Left lung (tissue), 10 donors: ENCODE measurements around the gene MAGEB6B. TPM values are rescaled to one million over a fixed set of nuclear protein-coding genes. Genes with fewer than 3 reads are reported as not detected.

Experiments used
- ATAC-seq: fragments of 200-7000 bp; cut with Tn5 transposase; one replicate; pipeline ENCODE4 v1.9.1; 2020; ENCODE audit warnings: moderate library complexity
- DNase-seq, 4 donors: peaks; one replicate each; pipeline ENCODE4 v3.0.0-alpha.2; 2013 to 2020
- H3K27ac ChIP-seq, 2 donors: fragments of 200-600 bp; sonication (generic) in 1 of 2; one replicate each; pipeline versions ENCODE4 v1.5.0 to v1.8.0; 2020 to 2021
- H3K27me3 ChIP-seq, 2 donors: fragments of 200-600 bp; sonication (generic) in 1 of 2; one replicate each; pipeline versions ENCODE4 v1.5.0 to v1.8.0; 2020 to 2021
- H3K36me3 ChIP-seq, 2 donors: fragments of 200-600 bp; sonication (generic) in 1 of 2; one replicate each; pipeline versions ENCODE4 v1.5.0 to v1.8.0; 2020 to 2021
- H3K4me1 ChIP-seq, 2 donors: fragments of 200-600 bp; one replicate each; pipeline ENCODE4 v1.8.0; 2021
- H3K4me3 ChIP-seq, 2 donors: fragments of 200-600 bp; sonication (generic) in 1 of 2; one replicate each; pipeline versions ENCODE4 v1.5.0 to v1.8.0; 2020 to 2021; ENCODE audit warnings: mild to moderate bottlenecking in 1 of 2
- H3K9me3 ChIP-seq, 2 donors: fragments of 200-600 bp; sonication (generic) in 1 of 2; one replicate each; pipeline versions ENCODE4 v1.5.0 to v1.8.0; 2020 to 2021
- CTCF ChIP-seq, 2 donors: fragments of 200-600 bp; sonication (generic) in 1 of 2; IDR thresholded peaks; one replicate each; pipeline versions ENCODE4 v1.5.0 to v1.8.0; 2021; ENCODE audit warnings: antibody characterized with exemption in 2 of 2
- intact Hi-C, 2 donors: fragments of 100-400 bp; cut with DNase I; formaldehyde crosslinking; loops; one replicate each; pipeline versions ENCODE4 v1.11.2 to v1.14.2; 2022
- polyA plus RNA-seq, 6 donors: library from polyadenylated mRNA; unstranded; fragments of 120-200 nt; gene quantifications; one replicate each; pipeline ENCODE4 v1.2.1, GENCODE V29; 2013; ENCODE audit not compliant: insufficient read length in 6 of 6
- total RNA-seq, 2 donors: library from RNA; stranded (reverse); fragmentation: NEBNext Ultra II Directional; extraction: Animal tissue kit (Norgen Biotek cat#: 25700); gene quantifications; one replicate each; pipeline ENCODE4 v1.2.1, GENCODE V29; 2021
- donor health status: DM: no; HTN: yes; CAD: no.
- donor health status: DM: no; HTN: no; CAD: no.

Gene MAGEB6B
- total and polyA plus RNA-seq, 8 donors = not detected

GRCh38 chrX:26208012-26208411 is 47.6 kb downstream of the MAGEB6B start:
- intact Hi-C loops = no loop called here
- TF ChIP-seq CTCF (IDR thresholded peaks at IDR 0.05) = no peak
- ATAC-seq (no peak), DNase-seq (no peak)
- Histone ChIP-seq H3K4me3 (no peak overlapping the region), H3K27ac (no peak overlapping the region), H3K36me3 (no peaks in the 10 kb centered on the region), H3K4me1 (no peaks in the 10 kb centered on the region), H3K9me3 (no peaks in the 10 kb centered on the region), H3K27me3 (no peaks in the 10 kb centered on the region)

Other genes starting within 250 kb of the MAGEB6B start
- gene MAGEB18, start 22.3 kb upstream of the MAGEB6B start, total RNA-seq = not detected
- gene MAGEB18, start 22.3 kb upstream of the MAGEB6B start, polyA plus RNA-seq = not detected
- gene MAGEB6, start 31.8 kb downstream of the MAGEB6B start, total RNA-seq = not detected
- not detected for gene MAGEB6, start 31.8 kb downstream of the MAGEB6B start, polyA plus RNA-seq
- not detected for gene MAGEB5, start 55.6 kb downstream of the MAGEB6B start, total RNA-seq
- not detected for gene MAGEB5, start 55.6 kb downstream of the MAGEB6B start, polyA plus RNA-seq